H9 (cell line): ENCODE measurements around the gene SCNN1B. TPM values are rescaled to one million over a fixed set of nuclear protein-coding genes. Genes with fewer than 3 reads are reported as not detected.

ENCODE experiments used
- DNase-seq: peaks from one replicate; pipeline ENCODE4 v3.0.0-alpha.2; 2017
- H2AFZ ChIP-seq: one replicate; pipeline ENCODE4 v1.6.1; 2013; ENCODE audit warnings: mild to moderate bottlenecking, low read length, control low read depth, moderate library complexity
- H2AK5ac ChIP-seq: 2 replicates; pipeline ENCODE4 v1.6.1; 2013; ENCODE audit warnings: low read length, control low read depth, mixed read lengths; ENCODE audit not compliant: insufficient read length
- H2BK120ac ChIP-seq: one replicate; pipeline ENCODE4 v1.6.1; 2013; ENCODE audit warnings: low read depth, mild to moderate bottlenecking, low read length, control low read depth, inconsistent platforms; ENCODE audit not compliant: poor library complexity, severe bottlenecking
- H2BK12ac ChIP-seq: 2 replicates; pipeline ENCODE4 v1.6.1; 2013; ENCODE audit warnings: low read length, control low read depth, mixed read lengths, low read depth; ENCODE audit not compliant: insufficient read length
- H2BK15ac ChIP-seq: 2 replicates; pipeline ENCODE4 v1.6.1; 2013; ENCODE audit warnings: low read depth, low read length, control low read depth
- H2BK20ac ChIP-seq: one replicate; pipeline ENCODE4 v1.6.1; 2013; ENCODE audit warnings: low read depth, mild to moderate bottlenecking, low read length, control low read depth, inconsistent platforms; ENCODE audit not compliant: poor library complexity, severe bottlenecking
- H2BK5ac ChIP-seq: 2 replicates; pipeline ENCODE4 v1.6.1; 2013; ENCODE audit warnings: low read length, control low read depth, mixed read lengths; ENCODE audit not compliant: insufficient read length
- H3K14ac ChIP-seq: 2 replicates; pipeline ENCODE4 v1.6.1; 2013; ENCODE audit warnings: low read length, control low read depth; ENCODE audit not compliant: insufficient read depth
- H3K18ac ChIP-seq: 2 replicates; pipeline ENCODE4 v1.6.1; 2013; ENCODE audit warnings: low read depth, mild to moderate bottlenecking, mixed read lengths, low read length, control low read depth; ENCODE audit not compliant: insufficient read length
- H3K23ac ChIP-seq: 2 replicates; pipeline ENCODE4 v1.6.1; 2013; ENCODE audit warnings: low read length, control low read depth, mixed read lengths, low read depth; ENCODE audit not compliant: insufficient read length
- H3K23me2 ChIP-seq: 2 replicates; pipeline ENCODE4 v1.6.1; 2013; ENCODE audit warnings: low read depth, mild to moderate bottlenecking, mixed read lengths, low read length, control low read depth; ENCODE audit not compliant: insufficient read length, poor library complexity, severe bottlenecking
- H3K27ac ChIP-seq: 2 replicates; pipeline ENCODE4 v1.5.1; 2013; ENCODE audit warnings: low read length, control low read depth, mixed read lengths, low read depth; ENCODE audit not compliant: insufficient read length
- H3K27me3 ChIP-seq: 2 replicates; pipeline ENCODE4 v1.6.1; 2013; ENCODE audit warnings: low read length, control low read depth, inconsistent platforms; ENCODE audit not compliant: insufficient read depth
- H3K4ac ChIP-seq: 2 replicates; pipeline ENCODE4 v1.6.1; 2013; ENCODE audit warnings: low read depth, mild to moderate bottlenecking, control low read depth, inconsistent platforms, low read length, moderate library complexity
- H3K4me1 ChIP-seq: 2 replicates; pipeline ENCODE4 v1.6.1; 2013; ENCODE audit warnings: low read length, control low read depth, inconsistent platforms; ENCODE audit not compliant: insufficient read depth
- H3K4me2 ChIP-seq: 2 replicates; pipeline ENCODE4 v1.6.1; 2013; ENCODE audit warnings: low read length, control low read depth, mixed read lengths; ENCODE audit not compliant: insufficient read length, insufficient read depth
- H3K56ac ChIP-seq: 2 replicates; pipeline ENCODE4 v1.6.1; 2013; ENCODE audit warnings: low read depth, mild to moderate bottlenecking, mixed read lengths, low read length, control low read depth; ENCODE audit not compliant: insufficient read length
- H3K79me1 ChIP-seq: 2 replicates; pipeline ENCODE4 v1.6.1; 2013; ENCODE audit warnings: low read depth, mild to moderate bottlenecking, moderate library complexity, low read length, control low read depth, inconsistent platforms; ENCODE audit not compliant: insufficient read depth, poor library complexity, severe bottlenecking
- H3K79me2 ChIP-seq: 2 replicates; pipeline ENCODE4 v1.6.1; 2013; ENCODE audit warnings: low read length, control low read depth, inconsistent platforms; ENCODE audit not compliant: insufficient read depth
- H3K9ac ChIP-seq: 2 replicates; pipeline ENCODE4 v1.6.1; 2013; ENCODE audit warnings: low read length, control low read depth, mixed read lengths; ENCODE audit not compliant: insufficient read length; ENCODE audit errors: extremely low read depth
- H3K9me3 ChIP-seq: one replicate; pipeline ENCODE4 v1.6.1; 2013; ENCODE audit warnings: low read depth, low read length, inconsistent platforms; ENCODE audit not compliant: control insufficient read depth
- H3T11ph ChIP-seq: one replicate; pipeline ENCODE4 v1.6.1; 2013; ENCODE audit warnings: mild to moderate bottlenecking, low read length, control low read depth, inconsistent platforms
- H4K20me1 ChIP-seq: one replicate; pipeline ENCODE4 v1.6.1; 2013; ENCODE audit not compliant: control insufficient read depth, insufficient read length, insufficient read depth
- H4K5ac ChIP-seq: 2 replicates; pipeline ENCODE4 v1.6.1; 2013; ENCODE audit warnings: low read depth, mild to moderate bottlenecking, mixed read lengths, low read length, control low read depth; ENCODE audit not compliant: insufficient read length
- H4K8ac ChIP-seq: replicated peaks from 2 replicates; pipeline ENCODE4 v1.6.1; 2013; ENCODE audit warnings: low read length, control low read depth, mixed read lengths, low read depth; ENCODE audit not compliant: insufficient read length
- H4K91ac ChIP-seq: 2 replicates; pipeline ENCODE4 v1.6.1; 2013; ENCODE audit warnings: low read depth, mild to moderate bottlenecking, moderate library complexity, mixed read lengths, low read length, control low read depth; ENCODE audit not compliant: insufficient read length
- H3K27ac Mint-ChIP-seq, 3 experiments: 2 replicates in 2 of 3; 3 replicates in 1 of 3; pipeline ENCODE4 v1.8.0; 2020 to 2021; ENCODE audit warnings: mixed read lengths in 3 of 3, mild to moderate bottlenecking in 1 of 3, moderate library complexity in 1 of 3
- H3K27me3 Mint-ChIP-seq: 2 replicates; pipeline ENCODE4 v1.8.0; 2021; ENCODE audit warnings: low read depth, mild to moderate bottlenecking, moderate library complexity, mixed read lengths
- H3K36me3 Mint-ChIP-seq, 3 experiments: 2 replicates in 2 of 3; 3 replicates in 1 of 3; pipeline ENCODE4 v1.8.0; 2020 to 2021; ENCODE audit warnings: low read depth in 3 of 3, mixed read lengths in 3 of 3; ENCODE audit not compliant: insufficient read depth in 1 of 3
- H3K4me1 Mint-ChIP-seq, 2 experiments: 2 replicates each; pipeline ENCODE4 v1.8.0; 2020; ENCODE audit warnings: mixed read lengths in 2 of 2
- H3K4me3 Mint-ChIP-seq, 2 experiments: 2 replicates in 1 of 2; 3 replicates in 1 of 2; pipeline ENCODE4 v1.8.0; 2020 to 2021; ENCODE audit warnings: mild to moderate bottlenecking in 2 of 2, mixed read lengths in 2 of 2, moderate library complexity in 1 of 2
- H3K9me3 Mint-ChIP-seq, 2 experiments: 2 replicates in 1 of 2; 3 replicates in 1 of 2; pipeline ENCODE4 v1.8.0; 2020; ENCODE audit warnings: mild to moderate bottlenecking in 2 of 2, mixed read lengths in 2 of 2, moderate library complexity in 1 of 2
- CTCF ChIP-seq: fragments of 200-600 bp; sonication (generic); conservative IDR thresholded peaks from 3 replicates; pipeline ENCODE4 v1.8.0; 2021; ENCODE audit warnings: antibody characterized with exemption, mild to moderate bottlenecking
- WGBS: extraction: QIAGEN DNeasy Blood & Tissue Kit; methylation state at CpG from one replicate; pipeline ENCODE4 v1.1.7; 2013; ENCODE audit warnings: missing lambda C conversion rate, low lambda C conversion rate, mixed read lengths; ENCODE audit not compliant: insufficient read length; ENCODE audit errors: extremely low coverage; 5-methylcytosine and 5-hydroxymethylcytosine counted together
- total RNA-seq: library from RNA; stranded (reverse); gene quantifications from 2 replicates; pipeline ENCODE4 v1.2.1, GENCODE V29; 2021

The SCNN1B gene
- total RNA-seq, 1 experiment from 2014 or later = 0.11 TPM

- H3K36me3 Mint-ChIP-seq = no peaks in the 10 kb centered on the region; a peak in 2 of 7 replicates
- no peaks in the 10 kb centered on the region for H3K23me2 ChIP-seq
- H3K18ac ChIP-seq = no peak overlapping the region
- no peaks in the 10 kb centered on the region for H3K4me1 Mint-ChIP-seq
- no peak overlapping the region for H2BK5ac ChIP-seq
- no peak overlapping the region for H3K4ac ChIP-seq
- no peak overlapping the region for H2AK5ac ChIP-seq
- H3K4me1 ChIP-seq = no peaks in the 10 kb centered on the region
- no peaks in the 10 kb centered on the region for H4K20me1 ChIP-seq
- peaks cover 5% of the 10 kb centered on the region for H3K27me3 Mint-ChIP-seq
- H2AFZ ChIP-seq = no peak overlapping the region
- no peaks in the 10 kb centered on the region for H3K79me2 ChIP-seq
- H3T11ph ChIP-seq = no peak overlapping the region
- H4K91ac ChIP-seq = no peak overlapping the region
- no peak overlapping the region for H2BK15ac ChIP-seq
- no peak for DNase-seq
- H4K8ac ChIP-seq = no peak overlapping the region
- no peak overlapping the region for H2BK120ac ChIP-seq
- H3K9me3 Mint-ChIP-seq = peaks cover 9% of the 10 kb centered on the region in 2 experiments; a peak in 4 of 5 replicates
- no peak overlapping the region for H3K4me3 Mint-ChIP-seq
- H3K27ac Mint-ChIP-seq = no peak overlapping the region
- no peaks in the 10 kb centered on the region for H3K9me3 ChIP-seq
- no peak overlapping the region for H4K5ac ChIP-seq
- H3K27me3 ChIP-seq = no peaks in the 10 kb centered on the region
- no CpG with 5 or more reads among the region's 4 CpGs for WGBS
- no peak overlapping the region for H3K4me2 ChIP-seq
- no peak overlapping the region for H2BK20ac ChIP-seq
- H2BK12ac ChIP-seq = no peak overlapping the region
- H3K79me1 ChIP-seq = no peaks in the 10 kb centered on the region
- TF ChIP-seq CTCF = no peak
- H3K23ac ChIP-seq = no peak overlapping the region
- no peak overlapping the region for H3K56ac ChIP-seq
- H3K27ac ChIP-seq = no peak overlapping the region
- no peak overlapping the region for H3K14ac ChIP-seq
- no peak overlapping the region for H3K9ac ChIP-seq
Measured at GRCh38 chr16:23255000-23255399, 47.1 kb upstream of the SCNN1B start.
